Upper lobe of left lung (tissue), 4 donors: ENCODE results near the gene ERF.

Source experiments
- POLR2A ChIP-seq, 4 donors: fragments of 450-650 bp; IDR thresholded peaks; one replicate each; pipeline ENCODE4 v1.5.1; 2016 to 2017; ENCODE audit warnings: antibody characterized with exemption in 4 of 4, mild to moderate bottlenecking in 2 of 4
- TF ChIP-seq, protein P1 (sequence below), 6 experiments: fragments of 450-650 bp in 4 of 6; fragments of 200-600 bp in 2 of 6; sonication (generic) in 2 of 6; IDR thresholded peaks; one replicate each; pipeline ENCODE4 v1.5.1; 2016 to 2019; ENCODE audit warnings: antibody characterized with exemption in 6 of 6

DNA sequence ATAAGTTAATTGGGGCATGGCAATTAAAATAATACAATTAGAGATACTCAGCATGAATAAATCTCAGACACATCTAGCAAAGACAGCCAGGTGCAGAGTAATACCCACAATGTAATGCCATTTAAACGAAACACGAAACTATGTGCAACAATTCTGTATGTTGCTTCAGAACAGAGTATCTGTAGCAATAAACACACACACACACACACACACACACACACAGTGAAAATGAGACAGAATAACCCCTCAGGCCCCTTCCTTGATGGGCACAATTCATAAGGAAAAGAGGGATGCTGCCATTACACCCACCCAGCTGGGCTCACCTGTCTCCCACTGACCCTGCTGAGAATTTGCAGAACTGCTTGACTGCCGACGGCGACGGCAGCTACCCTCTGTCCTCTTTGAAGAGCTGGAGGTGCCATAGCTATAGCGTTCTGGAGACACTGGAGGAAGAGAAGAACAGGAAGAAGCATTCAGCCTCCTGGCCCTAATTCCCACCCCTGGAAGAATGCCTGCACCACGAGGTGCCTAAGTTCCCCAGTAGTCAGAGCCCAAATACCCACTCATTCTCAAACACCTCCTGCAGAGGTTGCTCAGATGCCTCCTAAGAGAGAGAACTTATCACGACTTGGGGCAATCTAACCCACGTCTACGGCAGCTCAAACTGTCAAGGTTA lies 40.0 kb downstream of the ERF start:
- TF ChIP-seq, protein P1, sequence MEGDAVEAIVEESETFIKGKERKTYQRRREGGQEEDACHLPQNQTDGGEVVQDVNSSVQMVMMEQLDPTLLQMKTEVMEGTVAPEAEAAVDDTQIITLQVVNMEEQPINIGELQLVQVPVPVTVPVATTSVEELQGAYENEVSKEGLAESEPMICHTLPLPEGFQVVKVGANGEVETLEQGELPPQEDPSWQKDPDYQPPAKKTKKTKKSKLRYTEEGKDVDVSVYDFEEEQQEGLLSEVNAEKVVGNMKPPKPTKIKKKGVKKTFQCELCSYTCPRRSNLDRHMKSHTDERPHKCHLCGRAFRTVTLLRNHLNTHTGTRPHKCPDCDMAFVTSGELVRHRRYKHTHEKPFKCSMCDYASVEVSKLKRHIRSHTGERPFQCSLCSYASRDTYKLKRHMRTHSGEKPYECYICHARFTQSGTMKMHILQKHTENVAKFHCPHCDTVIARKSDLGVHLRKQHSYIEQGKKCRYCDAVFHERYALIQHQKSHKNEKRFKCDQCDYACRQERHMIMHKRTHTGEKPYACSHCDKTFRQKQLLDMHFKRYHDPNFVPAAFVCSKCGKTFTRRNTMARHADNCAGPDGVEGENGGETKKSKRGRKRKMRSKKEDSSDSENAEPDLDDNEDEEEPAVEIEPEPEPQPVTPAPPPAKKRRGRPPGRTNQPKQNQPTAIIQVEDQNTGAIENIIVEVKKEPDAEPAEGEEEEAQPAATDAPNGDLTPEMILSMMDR (IDR thresholded peaks at IDR 0.05) = no peak
- no peak for TF ChIP-seq POLR2A (IDR thresholded peaks at IDR 0.05)
